GOT3 (cell line): ENCODE results near the gene HIF1AN.
"Not testable (repeated sequence)": the region's sequence is repeated elsewhere in the genome, so short reads cannot be mapped to it uniquely, and the experiment has no call there.

Experiments used
- DNase-seq: peaks from one replicate; lab custom pipeline; 2025; ENCODE audit warnings: mixed read lengths; lab: John Stamatoyannopoulos, UW

HIF1AN gene

GRCh38 chr10:100567249-100567648 lies 31.5 kb downstream of the HIF1AN start:
- DNase-seq: no peak

- no peak for DNase-seq
These were observed 32.1 kb downstream of the HIF1AN start for GRCh38 chr10:100567826-100568225.

- no peak for DNase-seq
These were observed 33.2 kb downstream of the HIF1AN start for GRCh38 chr10:100568912-100569311.

DNA sequence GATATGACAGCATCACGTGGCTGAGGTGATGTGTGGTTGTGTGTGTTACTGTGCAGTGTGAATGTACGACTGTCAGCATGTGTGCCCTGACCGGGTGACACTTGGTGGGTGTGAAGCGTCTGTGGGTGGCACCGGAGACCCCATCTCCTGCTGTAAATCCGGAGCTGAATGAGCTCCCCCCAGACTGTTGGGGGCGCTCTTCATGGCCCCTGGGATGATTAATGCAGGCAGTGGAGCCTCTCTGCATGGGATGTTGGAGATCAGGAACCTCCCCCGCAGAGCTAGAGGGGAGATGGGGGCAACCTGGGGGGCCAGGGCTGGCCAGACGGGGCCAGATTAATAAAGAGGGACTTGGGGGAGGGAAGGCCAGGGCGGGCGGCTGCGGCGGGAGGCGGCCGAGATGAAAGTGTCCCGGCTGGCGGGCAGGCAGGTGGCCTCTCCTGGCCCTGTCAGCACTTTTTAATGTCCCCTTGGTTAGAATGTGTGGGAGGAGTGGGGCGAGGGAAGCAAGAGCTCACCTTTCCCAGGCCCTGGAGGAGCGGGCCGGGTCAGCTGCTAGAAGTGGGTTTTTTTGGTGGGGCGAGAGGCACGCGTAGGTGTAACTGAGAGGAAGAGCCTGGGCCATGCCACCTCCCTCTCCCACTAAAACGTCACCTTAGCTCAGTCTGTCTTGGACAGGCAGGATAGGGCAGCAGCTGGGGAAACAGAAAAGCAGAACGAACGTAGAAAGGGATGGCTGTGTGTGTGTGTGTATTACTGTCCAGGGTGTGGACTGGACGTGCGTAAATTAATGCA lies 34.1 kb downstream of the HIF1AN start:
- DNase-seq: no peak

DNA sequence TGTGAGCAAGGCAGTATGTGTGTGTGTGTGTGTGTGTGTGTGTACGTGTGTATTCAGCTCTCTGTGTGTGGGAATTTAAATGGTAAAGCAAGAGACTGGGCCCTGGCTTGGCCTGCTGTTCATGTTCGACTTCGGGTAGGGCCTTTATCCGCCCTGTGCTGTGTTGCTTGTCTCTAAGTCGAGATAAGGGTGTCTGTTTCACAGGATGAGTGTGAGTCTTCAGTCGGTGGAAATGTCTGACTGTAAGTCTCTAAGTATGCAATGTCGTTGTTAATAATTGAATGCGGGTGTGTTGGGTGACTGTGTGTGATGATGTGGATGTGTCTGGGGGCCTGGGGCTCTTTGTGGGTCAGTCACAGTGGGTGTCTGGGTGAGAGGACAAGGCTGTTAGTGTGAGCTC lies 34.8 kb downstream of the HIF1AN start:
- DNase-seq: no peak

DNA sequence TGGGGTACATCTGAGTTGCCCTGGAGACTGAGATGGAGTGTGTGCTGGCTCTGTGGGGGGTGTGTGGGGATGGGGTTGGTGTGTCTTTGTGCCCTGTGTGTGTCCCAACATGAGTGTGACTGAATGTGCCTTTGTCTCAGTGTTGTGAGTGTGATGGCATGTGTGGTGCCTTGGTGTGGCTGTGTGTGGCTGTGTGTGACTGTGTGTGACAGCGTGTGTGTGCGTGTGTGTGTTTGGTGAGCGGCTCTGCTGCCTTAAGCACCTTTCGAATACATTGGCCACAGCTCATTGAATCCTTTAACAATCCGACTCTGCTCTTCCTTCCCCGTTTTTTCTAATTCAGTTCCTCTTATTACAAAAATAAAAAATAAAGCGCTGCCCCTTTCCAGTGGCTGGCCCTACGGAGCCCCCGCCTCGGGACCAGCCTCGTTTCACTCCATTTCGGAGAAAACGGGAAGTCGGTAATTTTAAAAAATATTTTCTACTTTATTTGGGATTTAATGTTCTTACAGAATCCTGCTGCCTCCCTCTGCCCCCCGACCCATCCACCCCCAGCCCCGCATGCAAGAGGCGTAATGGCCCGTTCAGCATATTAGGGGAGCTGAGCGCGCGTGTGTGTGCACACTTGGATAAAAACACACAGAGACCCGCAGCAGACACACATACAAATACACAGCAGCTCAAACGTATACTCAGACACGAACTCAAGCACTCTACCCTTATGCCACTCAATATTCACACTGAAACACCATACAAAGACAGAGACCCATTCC lies 35.5 kb downstream of the HIF1AN start:
- no peak for DNase-seq

DNA sequence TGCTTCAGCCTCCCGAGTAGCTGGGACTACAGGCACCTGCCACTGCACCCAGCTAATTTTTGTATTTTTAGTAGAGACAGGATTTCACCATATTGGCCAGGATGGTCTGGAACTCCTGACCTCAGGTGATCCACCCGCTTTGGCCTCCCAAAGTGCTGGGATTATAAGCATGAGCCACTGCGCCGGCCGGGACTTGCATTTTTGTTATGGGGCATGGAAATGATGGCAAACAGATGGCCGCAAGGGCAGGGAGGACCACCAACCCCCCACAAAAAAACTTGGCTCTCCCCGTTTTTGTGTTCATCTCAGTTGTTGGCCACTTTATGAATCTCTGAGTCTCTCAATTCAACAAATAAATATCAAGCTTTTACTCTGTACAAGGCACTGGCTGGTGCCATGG lies 39.4 kb downstream of the HIF1AN start:
- not testable (repeated sequence) for DNase-seq

- no peak for DNase-seq
These were observed 40.0 kb downstream of the HIF1AN start for GRCh38 chr10:100575585-100576281.

- no peak for DNase-seq
These were observed 40.5 kb downstream of the HIF1AN start for GRCh38 chr10:100576282-100576635.

GRCh38 chr10:100579261-100580090 lies 43.7 kb downstream of the HIF1AN start:
- DNase-seq: no peak

DNA sequence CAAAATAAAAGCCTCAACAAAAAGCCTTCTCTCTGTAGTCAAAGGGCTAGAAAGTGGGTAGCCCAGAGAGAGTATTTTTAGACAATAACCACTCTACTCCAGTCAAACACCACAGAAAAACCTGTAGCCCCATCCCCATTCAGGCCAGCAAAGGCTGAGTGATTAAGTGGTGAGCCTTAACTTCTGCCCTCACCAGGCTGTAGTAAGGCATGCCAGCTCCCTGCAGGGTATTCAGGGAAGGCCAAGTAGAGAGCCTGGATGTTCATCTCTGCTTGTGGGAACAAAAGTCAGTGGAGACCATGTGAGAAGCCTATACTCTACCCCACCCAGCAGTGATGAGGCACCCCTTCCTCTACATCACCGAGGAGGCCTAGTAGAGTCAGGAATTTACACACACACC lies 51.2 kb downstream of the HIF1AN start:
- DNase-seq: no peak

GRCh38 chr10:100598166-100598565 lies 62.4 kb downstream of the HIF1AN start:
- DNase-seq: no peak

DNA sequence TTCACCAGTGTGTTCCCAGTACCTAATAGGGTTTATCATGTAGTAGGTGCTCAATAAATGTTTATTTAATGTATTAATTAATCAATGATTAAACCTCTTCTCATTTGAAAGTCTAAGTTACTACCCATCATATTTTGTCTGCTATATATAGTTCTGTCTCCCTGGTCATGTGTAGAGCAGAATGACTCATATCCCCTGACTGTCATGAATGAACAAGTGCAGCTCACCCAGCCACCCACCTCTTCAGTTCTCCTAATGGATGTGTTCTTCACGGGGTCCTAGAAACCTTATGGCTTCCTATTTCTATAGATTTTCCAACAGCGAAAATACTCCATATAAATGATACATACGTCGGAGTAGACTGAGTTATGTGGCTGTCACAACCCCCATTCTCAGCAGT lies 64.5 kb downstream of the HIF1AN start:
- no peak for DNase-seq

DNA sequence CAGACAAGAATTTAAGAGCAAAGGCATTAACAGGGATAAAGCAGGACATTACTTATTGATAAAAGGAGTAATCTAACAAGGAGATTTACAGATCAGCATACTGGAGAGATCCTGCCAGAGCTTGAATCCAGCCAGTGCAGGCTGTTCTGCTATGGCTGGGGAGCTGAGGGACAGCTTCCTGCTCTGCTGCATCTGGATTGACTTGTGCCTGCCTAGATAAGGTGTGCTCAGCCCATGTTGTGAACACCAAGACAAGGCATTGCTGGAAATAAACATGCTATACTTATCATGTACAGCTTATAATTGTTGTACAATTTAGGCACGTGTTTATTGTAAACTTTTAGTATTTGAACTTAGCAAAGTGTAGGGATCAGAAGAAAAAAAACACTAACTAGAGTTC lies 71.7 kb downstream of the HIF1AN start:
- DNase-seq: no peak
